Stomach (tissue), 9 donors: ENCODE results near the gene DRD2. TPM values are rescaled to one million over a fixed set of nuclear protein-coding genes. Genes with fewer than 3 reads are reported as not detected.

ENCODE experiments used
- DNase-seq, 2 donors: peaks; one replicate each; pipeline versions ENCODE4 v3.0.0 to v3.0.0-alpha.2; 2013 to 2019
- H3K27ac ChIP-seq, 5 donors: fragments of 200-600 bp in 4 of 5; sonication (generic) in 4 of 5; one replicate each; pipeline ENCODE4 v1.5.1; 2013 to 2019; ENCODE audit warnings: mild to moderate bottlenecking in 1 of 5, moderate library complexity in 1 of 5
- H3K27me3 ChIP-seq, 3 donors: fragments of 200-600 bp; sonication (generic); one replicate each; pipeline ENCODE4 v1.5.1; 2017 to 2019; ENCODE audit warnings: mixed run types in 1 of 3
- H3K36me3 ChIP-seq, 4 donors: fragments of 200-600 bp; sonication (generic); 1 replicate in 3 of 4; 2 replicates in 1 of 4; pipeline ENCODE4 v1.5.1; 2016 to 2019
- H3K4me1 ChIP-seq, 4 donors: fragments of 200-600 bp; sonication (generic); one replicate each; pipeline ENCODE4 v1.5.1; 2016 to 2019
- H3K4me3 ChIP-seq, 4 donors: fragments of 200-600 bp; sonication (generic) in 3 of 4; one replicate each; pipeline ENCODE4 v1.5.1; 2016 to 2019; ENCODE audit warnings: mild to moderate bottlenecking in 1 of 4
- H3K9me3 ChIP-seq, 4 donors: fragments of 200-600 bp; sonication (generic); one replicate each; pipeline ENCODE4 v1.5.1; 2016 to 2019
- EP300 ChIP-seq: sonication (generic); formaldehyde crosslinking; IDR thresholded peaks from one replicate; pipeline ENCODE4 v1.6.1; 2017; ENCODE audit warnings: antibody characterized with exemption
- POLR2A ChIP-seq, 4 donors: fragments of 450-650 bp; IDR thresholded peaks; one replicate each; pipeline ENCODE4 v1.6.1; 2016; ENCODE audit warnings: antibody characterized with exemption in 4 of 4, control low read depth in 2 of 4, mild to moderate bottlenecking in 1 of 4, moderate library complexity in 1 of 4
- POLR2AphosphoS5 ChIP-seq, 3 donors: sonication (generic); formaldehyde crosslinking; IDR thresholded peaks; one replicate each; pipeline ENCODE4 v1.6.1; 2016; ENCODE audit warnings: antibody characterized with exemption in 3 of 3
- WGBS, 5 donors: extraction: QIAGEN DNeasy Blood & Tissue Kit in 3 of 5; methylation state at CpG; one replicate each; pipeline versions ENCODE4 v1.1.5 to v1.1.7; 2013 to 2018; 5-methylcytosine and 5-hydroxymethylcytosine counted together
- intact Hi-C: fragments of 100-400 bp; cut with DNase I; formaldehyde crosslinking; loops from one replicate; pipeline ENCODE4 v1.15.1; 2023; ENCODE audit warnings: low total_unique reads
- polyA plus RNA-seq, 3 donors: library from polyadenylated mRNA; stranded (reverse); fragments of 200-250 nt; gene quantifications; one replicate each; pipeline ENCODE4 v1.2.3, GENCODE V29; 2013
- total RNA-seq, 5 donors: library from RNA; depleted of rRNA; stranded (reverse); fragments of >200 nt; gene quantifications; one replicate each; pipeline versions ENCODE4 v1.1.0 to v1.2.3, GENCODE V29; 2014 to 2016
- TF ChIP-seq, protein P1 (sequence below), 7 experiments: fragments of 450-650 bp in 4 of 7; fragments of 200-600 bp in 3 of 7; sonication (generic) in 3 of 7; IDR thresholded peaks; one replicate each; pipeline ENCODE4 v1.5.1; 2016 to 2019; ENCODE audit warnings: antibody characterized with exemption in 7 of 7, control low read depth in 2 of 7, mild to moderate bottlenecking in 1 of 7
- donor health status: healthy with polysubstance abuse.
- donor health status: Bipolar disorder and iron deficiency.
- donor health status: healthy.

Gene DRD2
- total and polyA plus RNA-seq, 8 donors, result 0.03 TPM; not detected in 7

DNA sequence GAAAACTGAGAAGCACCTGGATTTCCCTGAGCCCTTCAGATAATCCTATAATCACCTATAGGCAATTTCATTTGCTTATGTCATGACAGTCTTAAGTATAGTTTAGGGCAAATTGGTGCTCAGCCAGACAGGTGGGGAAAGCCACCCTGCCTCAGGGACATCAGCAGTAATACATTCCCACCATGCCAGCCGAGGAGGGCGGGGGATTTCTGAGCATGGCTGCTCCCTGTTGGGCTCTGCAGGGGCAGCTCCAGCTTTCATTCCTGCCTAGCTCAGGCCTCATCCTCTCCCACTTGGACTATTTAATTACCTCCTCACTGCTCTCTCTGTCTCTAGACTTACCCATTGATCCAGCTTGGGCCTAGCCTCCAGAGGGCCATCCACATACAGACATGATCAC lies 9.0 kb upstream of the DRD2 start:
- DNase-seq, result no peak
- no peaks in the 10 kb centered on the region for H3K9me3 ChIP-seq
- intact Hi-C loops, result no loop called here
- no peaks in the 10 kb centered on the region for H3K36me3 ChIP-seq
- H3K4me3 ChIP-seq, result no peak overlapping the region
- H3K27ac ChIP-seq, result no peak overlapping the region
- peaks cover 0 to 19% (median 0%) of the 10 kb centered on the region in 3 donors for H3K27me3 ChIP-seq
- no peaks in the 10 kb centered on the region for H3K4me1 ChIP-seq
- TF ChIP-seq POLR2AphosphoS5 (IDR thresholded peaks at IDR 0.05) (no peak), EP300 (no peak), POLR2A (IDR thresholded peaks at IDR 0.05) (no peak)
- TF ChIP-seq, protein P1, sequence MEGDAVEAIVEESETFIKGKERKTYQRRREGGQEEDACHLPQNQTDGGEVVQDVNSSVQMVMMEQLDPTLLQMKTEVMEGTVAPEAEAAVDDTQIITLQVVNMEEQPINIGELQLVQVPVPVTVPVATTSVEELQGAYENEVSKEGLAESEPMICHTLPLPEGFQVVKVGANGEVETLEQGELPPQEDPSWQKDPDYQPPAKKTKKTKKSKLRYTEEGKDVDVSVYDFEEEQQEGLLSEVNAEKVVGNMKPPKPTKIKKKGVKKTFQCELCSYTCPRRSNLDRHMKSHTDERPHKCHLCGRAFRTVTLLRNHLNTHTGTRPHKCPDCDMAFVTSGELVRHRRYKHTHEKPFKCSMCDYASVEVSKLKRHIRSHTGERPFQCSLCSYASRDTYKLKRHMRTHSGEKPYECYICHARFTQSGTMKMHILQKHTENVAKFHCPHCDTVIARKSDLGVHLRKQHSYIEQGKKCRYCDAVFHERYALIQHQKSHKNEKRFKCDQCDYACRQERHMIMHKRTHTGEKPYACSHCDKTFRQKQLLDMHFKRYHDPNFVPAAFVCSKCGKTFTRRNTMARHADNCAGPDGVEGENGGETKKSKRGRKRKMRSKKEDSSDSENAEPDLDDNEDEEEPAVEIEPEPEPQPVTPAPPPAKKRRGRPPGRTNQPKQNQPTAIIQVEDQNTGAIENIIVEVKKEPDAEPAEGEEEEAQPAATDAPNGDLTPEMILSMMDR (IDR thresholded peaks at IDR 0.05), result no peak
- 76 to 100% (median 91%) methylated on average over 2 of the region's 2 CpGs for WGBS, 5 donors

GRCh38 chr11:113481672-113482071 lies 6.5 kb upstream of the DRD2 start:
- Histone ChIP-seq H3K27ac (no peak overlapping the region), H3K9me3 (no peaks in the 10 kb centered on the region), H3K4me1 (no peaks in the 10 kb centered on the region), H3K36me3 (no peaks in the 10 kb centered on the region), H3K27me3 (peaks cover 0 to 44% (median 15%) of the 10 kb centered on the region in 3 donors), H3K4me3 (no peak overlapping the region)
- WGBS, 5 donors, result 80 to 92% (median 86%) methylated on average over 3 of the region's 3 CpGs
- intact Hi-C loops, result no loop called here
- TF ChIP-seq EP300 (no peak), POLR2AphosphoS5 (IDR thresholded peaks at IDR 0.05) (no peak), POLR2A (IDR thresholded peaks at IDR 0.05) (no peak)
- TF ChIP-seq, protein P1 (IDR thresholded peaks at IDR 0.05), result no peak
- DNase-seq, result no peak

GRCh38 chr11:113481226-113481625 lies 6.0 kb upstream of the DRD2 start:
- no peak overlapping the region for H3K27ac ChIP-seq
- no peak for DNase-seq
- peaks cover 0 to 49% (median 20%) of the 10 kb centered on the region in 3 donors for H3K27me3 ChIP-seq
- TF ChIP-seq POLR2AphosphoS5 (IDR thresholded peaks at IDR 0.05) (no peak), EP300 (no peak), POLR2A (IDR thresholded peaks at IDR 0.05) (no peak)
- TF ChIP-seq, protein P1 (IDR thresholded peaks at IDR 0.05), result no peak
- intact Hi-C loops, result no loop called here
- H3K4me1 ChIP-seq, result no peaks in the 10 kb centered on the region
- no peak overlapping the region for H3K4me3 ChIP-seq
- no peaks in the 10 kb centered on the region for H3K9me3 ChIP-seq
- no peaks in the 10 kb centered on the region for H3K36me3 ChIP-seq

- TF ChIP-seq, protein P1 (IDR thresholded peaks at IDR 0.05), result no peak
- TF ChIP-seq EP300, result no peak
- TF ChIP-seq POLR2AphosphoS5 (IDR thresholded peaks at IDR 0.05), result no peak
- no peak for TF ChIP-seq POLR2A (IDR thresholded peaks at IDR 0.05)
- Histone ChIP-seq H3K36me3 (no peaks in the 10 kb centered on the region), H3K27me3 (peaks cover 4 to 86% (median 50%) of the 10 kb centered on the region in 3 donors), H3K27ac (no peak overlapping the region), H3K4me1 (peaks cover 5 to 17% (median 13%) of the 10 kb centered on the region in 4 donors), H3K4me3 (no peak overlapping the region), H3K9me3 (no peaks in the 10 kb centered on the region)
- intact Hi-C loops, result no loop called here
- DNase-seq, result peak in 1 of 2 donors; percentile 66
- WGBS, 5 donors, result 12 to 19% (median 17%) methylated on average over 8 of the region's 8 CpGs
These were observed 2.1 kb upstream of the DRD2 start for GRCh38 chr11:113477321-113477720.
